ENCODE results near the gene SPON1. TPM values are rescaled to one million over a fixed set of nuclear protein-coding genes. Genes with fewer than 3 reads are reported as not detected.
A peak's percentile ranks its signal among the peaks of the same experiment; 100 is the strongest.

Gene SPON1
- total and polyA plus RNA-seq, 2 experiments from 2014 or later, result 2.9 to 6.4 TPM

DNA sequence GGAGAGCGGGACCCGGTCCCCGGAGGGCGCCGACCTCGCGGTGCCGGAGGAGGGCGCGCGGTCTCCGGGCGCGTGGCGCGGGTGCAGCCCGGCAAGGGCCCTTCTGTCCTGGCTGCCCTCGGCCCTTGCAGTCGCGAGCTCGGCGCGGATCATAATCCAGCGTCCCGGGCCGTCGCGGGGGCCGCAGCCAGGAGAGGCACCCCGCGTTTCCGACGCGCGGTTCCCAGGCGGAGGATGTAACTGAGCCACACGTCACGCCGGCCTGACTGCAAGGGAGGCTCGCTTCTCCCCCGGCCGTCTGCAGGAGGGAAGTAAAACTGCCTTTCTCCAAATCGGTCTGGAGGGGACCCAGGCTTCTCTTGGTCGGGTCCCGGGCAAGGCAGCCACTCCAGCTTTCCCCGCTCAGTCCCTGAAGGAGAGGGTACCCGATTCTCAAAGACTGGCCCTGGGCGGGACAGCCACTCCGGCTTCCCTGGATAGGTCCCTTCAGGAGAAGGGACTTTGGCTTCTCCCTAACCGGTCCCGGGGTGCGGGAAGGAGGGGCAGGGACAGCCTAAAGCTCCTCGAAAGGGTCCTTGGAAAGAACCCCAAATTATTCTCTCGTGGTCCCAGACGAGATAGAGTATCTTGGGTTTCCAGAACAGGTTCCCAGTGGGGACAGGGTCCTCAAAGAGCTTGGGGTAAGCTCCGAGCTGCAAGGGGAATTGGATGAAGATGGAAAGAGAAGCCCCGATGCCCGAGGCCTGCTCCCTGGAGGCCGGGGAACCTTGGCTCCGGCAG lies 836 bp downstream of the SPON1 start:
- peaks cover 43% of the 10 kb centered on the region for H3K4me1 Mint-ChIP-seq
- H3K4me3 Mint-ChIP-seq, result peak overlapping the region; percentile 77
- no peaks in the 10 kb centered on the region for H3K36me3 Mint-ChIP-seq (ENCODE audit: low read depth)
- Histone ChIP-seq H2AFZ (peak overlapping the region; percentile 99), H4K20me1 (replicated peaks; ENCODE audit: insufficient read depth) (no peaks in the 10 kb centered on the region; the same call in 1 of the 2 replicates), H3K36me3 (ENCODE audit: insufficient read depth) (no peaks in the 10 kb centered on the region), H3K4me3 (peak overlapping the region; percentile 75), H3K27ac (ENCODE audit: low read depth) (no peak overlapping the region), H3K27me3 (ENCODE audit: insufficient read depth) (peaks cover 84% of the 10 kb centered on the region), H3K4me1 (ENCODE audit: insufficient read depth) (peaks cover 55% of the 10 kb centered on the region), H3K4me2 (peak overlapping the region; percentile 96), H3K79me2 (replicated peaks; ENCODE audit: insufficient read depth) (no peaks in the 10 kb centered on the region), H3F3A (replicated peaks; ENCODE audit: low read depth) (no peaks in the 10 kb centered on the region), H3K9me2 (ENCODE audit: insufficient read depth) (no peaks in the 10 kb centered on the region)
- H3K27ac Mint-ChIP-seq, result no peak overlapping the region
- peak; percentile 58 for DNase-seq (ENCODE audit: low spot score)
- ATAC-seq, result peak; percentile 31
- no peaks in the 10 kb centered on the region for H3K9me3 Mint-ChIP-seq
- TF ChIP-seq STAT1 (IDR thresholded peaks at IDR 0.05; ENCODE audit: unreplicated experiment) (no peak), EZH2phosphoT487 (IDR thresholded peaks at IDR 0.05; ENCODE audit: unreplicated experiment) (peak; percentile 52), ZNF331 (CRISPR knock-in tag; IDR thresholded peaks at IDR 0.05; ENCODE audit: low read depth) (no peak), EZH2 (IDR thresholded peaks at IDR 0.05; ENCODE audit: low read depth, unreplicated experiment) (peak; percentile 97), CREB1 (CRISPR knock-in tag; IDR thresholded peaks at IDR 0.05; ENCODE audit: low read depth) (no peak)
- peaks cover 55% of the 10 kb centered on the region for H3K27me3 Mint-ChIP-seq (ENCODE audit: insufficient read depth, low read depth, poor library complexity)

DNA sequence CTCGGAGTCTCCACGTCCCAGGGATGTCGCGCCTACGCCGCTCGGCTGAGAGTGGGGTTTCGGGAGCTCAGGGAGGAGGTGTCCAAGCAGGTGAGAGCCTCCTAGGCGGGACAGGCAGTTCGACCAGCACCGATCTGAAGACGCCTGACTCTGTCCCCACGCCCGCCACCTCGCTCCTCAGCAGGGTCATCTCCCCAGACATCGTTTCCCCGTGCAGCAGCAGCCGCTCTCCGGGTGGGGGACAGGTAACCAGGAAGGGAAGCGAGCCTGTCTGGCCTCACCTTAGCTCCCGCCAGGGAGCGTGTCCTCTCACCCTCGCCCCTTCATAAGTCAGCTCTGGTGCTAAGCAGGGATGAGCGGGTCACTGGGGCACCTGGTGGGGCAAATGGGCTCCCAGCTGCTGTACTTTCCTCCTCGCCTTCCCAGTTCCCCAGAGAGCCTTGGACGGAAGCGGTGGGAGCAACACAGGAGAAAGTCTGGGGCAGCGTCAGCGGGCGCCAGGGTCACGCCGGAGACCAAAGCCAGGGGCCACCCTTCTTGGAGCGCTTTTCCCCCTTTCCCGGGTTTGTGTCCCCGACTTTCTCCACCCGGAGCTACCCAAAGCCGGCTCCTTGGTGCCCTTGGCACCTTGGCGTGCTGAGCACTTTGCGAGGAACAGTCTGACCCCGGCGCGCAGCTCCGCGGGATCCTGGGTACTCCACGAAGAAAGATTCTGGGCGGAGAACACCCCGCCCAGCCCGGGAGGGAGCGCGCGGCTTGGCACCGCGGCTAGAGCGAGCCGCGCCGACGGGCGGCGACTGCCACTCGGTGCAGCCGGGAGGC lies 1.6 kb downstream of the SPON1 start:
- peak overlapping the region; percentile 96 for H3K4me2 ChIP-seq
- Mint-ChIP-seq H3K27ac (no peak overlapping the region), H3K27me3 (ENCODE audit: insufficient read depth, low read depth, poor library complexity) (peaks cover 57% of the 10 kb centered on the region), H3K36me3 (ENCODE audit: low read depth) (no peaks in the 10 kb centered on the region), H3K9me3 (no peaks in the 10 kb centered on the region), H3K4me1 (peaks cover 46% of the 10 kb centered on the region), H3K4me3 (peak overlapping the region; percentile 77)
- peak overlapping the region; percentile 75 for H3K4me3 ChIP-seq
- no peaks in the 10 kb centered on the region for H3F3A ChIP-seq (replicated peaks; ENCODE audit: low read depth)
- H3K27ac ChIP-seq (ENCODE audit: low read depth), result no peak overlapping the region
- peaks cover 63% of the 10 kb centered on the region for H3K4me1 ChIP-seq (ENCODE audit: insufficient read depth)
- no peaks in the 10 kb centered on the region for H3K9me2 ChIP-seq (ENCODE audit: insufficient read depth)
- H2AFZ ChIP-seq, result peak overlapping the region; percentile 99
- H4K20me1 ChIP-seq (replicated peaks; ENCODE audit: insufficient read depth), result no peaks in the 10 kb centered on the region
- H3K79me2 ChIP-seq (replicated peaks; ENCODE audit: insufficient read depth), result no peaks in the 10 kb centered on the region
- ATAC-seq (peak; percentile 54), DNase-seq (ENCODE audit: low spot score) (peak; percentile 55)
- no peaks in the 10 kb centered on the region for H3K36me3 ChIP-seq (ENCODE audit: insufficient read depth)
- H3K27me3 ChIP-seq (ENCODE audit: insufficient read depth), result peaks cover 79% of the 10 kb centered on the region
- TF ChIP-seq NANOG (IDR thresholded peaks at IDR 0.05; ENCODE audit: borderline replicate concordance) (no peak), STAT1 (IDR thresholded peaks at IDR 0.05; ENCODE audit: unreplicated experiment) (no peak), ZNF114 (CRISPR knock-in tag; IDR thresholded peaks at IDR 0.05) (no peak), EZH2phosphoT487 (IDR thresholded peaks at IDR 0.05; ENCODE audit: unreplicated experiment) (no peak), ZNF331 (CRISPR knock-in tag; IDR thresholded peaks at IDR 0.05; ENCODE audit: low read depth) (no peak), EZH2 (IDR thresholded peaks at IDR 0.05; ENCODE audit: low read depth, unreplicated experiment) (peak; percentile 87)
- TF ChIP-seq, protein P1, sequence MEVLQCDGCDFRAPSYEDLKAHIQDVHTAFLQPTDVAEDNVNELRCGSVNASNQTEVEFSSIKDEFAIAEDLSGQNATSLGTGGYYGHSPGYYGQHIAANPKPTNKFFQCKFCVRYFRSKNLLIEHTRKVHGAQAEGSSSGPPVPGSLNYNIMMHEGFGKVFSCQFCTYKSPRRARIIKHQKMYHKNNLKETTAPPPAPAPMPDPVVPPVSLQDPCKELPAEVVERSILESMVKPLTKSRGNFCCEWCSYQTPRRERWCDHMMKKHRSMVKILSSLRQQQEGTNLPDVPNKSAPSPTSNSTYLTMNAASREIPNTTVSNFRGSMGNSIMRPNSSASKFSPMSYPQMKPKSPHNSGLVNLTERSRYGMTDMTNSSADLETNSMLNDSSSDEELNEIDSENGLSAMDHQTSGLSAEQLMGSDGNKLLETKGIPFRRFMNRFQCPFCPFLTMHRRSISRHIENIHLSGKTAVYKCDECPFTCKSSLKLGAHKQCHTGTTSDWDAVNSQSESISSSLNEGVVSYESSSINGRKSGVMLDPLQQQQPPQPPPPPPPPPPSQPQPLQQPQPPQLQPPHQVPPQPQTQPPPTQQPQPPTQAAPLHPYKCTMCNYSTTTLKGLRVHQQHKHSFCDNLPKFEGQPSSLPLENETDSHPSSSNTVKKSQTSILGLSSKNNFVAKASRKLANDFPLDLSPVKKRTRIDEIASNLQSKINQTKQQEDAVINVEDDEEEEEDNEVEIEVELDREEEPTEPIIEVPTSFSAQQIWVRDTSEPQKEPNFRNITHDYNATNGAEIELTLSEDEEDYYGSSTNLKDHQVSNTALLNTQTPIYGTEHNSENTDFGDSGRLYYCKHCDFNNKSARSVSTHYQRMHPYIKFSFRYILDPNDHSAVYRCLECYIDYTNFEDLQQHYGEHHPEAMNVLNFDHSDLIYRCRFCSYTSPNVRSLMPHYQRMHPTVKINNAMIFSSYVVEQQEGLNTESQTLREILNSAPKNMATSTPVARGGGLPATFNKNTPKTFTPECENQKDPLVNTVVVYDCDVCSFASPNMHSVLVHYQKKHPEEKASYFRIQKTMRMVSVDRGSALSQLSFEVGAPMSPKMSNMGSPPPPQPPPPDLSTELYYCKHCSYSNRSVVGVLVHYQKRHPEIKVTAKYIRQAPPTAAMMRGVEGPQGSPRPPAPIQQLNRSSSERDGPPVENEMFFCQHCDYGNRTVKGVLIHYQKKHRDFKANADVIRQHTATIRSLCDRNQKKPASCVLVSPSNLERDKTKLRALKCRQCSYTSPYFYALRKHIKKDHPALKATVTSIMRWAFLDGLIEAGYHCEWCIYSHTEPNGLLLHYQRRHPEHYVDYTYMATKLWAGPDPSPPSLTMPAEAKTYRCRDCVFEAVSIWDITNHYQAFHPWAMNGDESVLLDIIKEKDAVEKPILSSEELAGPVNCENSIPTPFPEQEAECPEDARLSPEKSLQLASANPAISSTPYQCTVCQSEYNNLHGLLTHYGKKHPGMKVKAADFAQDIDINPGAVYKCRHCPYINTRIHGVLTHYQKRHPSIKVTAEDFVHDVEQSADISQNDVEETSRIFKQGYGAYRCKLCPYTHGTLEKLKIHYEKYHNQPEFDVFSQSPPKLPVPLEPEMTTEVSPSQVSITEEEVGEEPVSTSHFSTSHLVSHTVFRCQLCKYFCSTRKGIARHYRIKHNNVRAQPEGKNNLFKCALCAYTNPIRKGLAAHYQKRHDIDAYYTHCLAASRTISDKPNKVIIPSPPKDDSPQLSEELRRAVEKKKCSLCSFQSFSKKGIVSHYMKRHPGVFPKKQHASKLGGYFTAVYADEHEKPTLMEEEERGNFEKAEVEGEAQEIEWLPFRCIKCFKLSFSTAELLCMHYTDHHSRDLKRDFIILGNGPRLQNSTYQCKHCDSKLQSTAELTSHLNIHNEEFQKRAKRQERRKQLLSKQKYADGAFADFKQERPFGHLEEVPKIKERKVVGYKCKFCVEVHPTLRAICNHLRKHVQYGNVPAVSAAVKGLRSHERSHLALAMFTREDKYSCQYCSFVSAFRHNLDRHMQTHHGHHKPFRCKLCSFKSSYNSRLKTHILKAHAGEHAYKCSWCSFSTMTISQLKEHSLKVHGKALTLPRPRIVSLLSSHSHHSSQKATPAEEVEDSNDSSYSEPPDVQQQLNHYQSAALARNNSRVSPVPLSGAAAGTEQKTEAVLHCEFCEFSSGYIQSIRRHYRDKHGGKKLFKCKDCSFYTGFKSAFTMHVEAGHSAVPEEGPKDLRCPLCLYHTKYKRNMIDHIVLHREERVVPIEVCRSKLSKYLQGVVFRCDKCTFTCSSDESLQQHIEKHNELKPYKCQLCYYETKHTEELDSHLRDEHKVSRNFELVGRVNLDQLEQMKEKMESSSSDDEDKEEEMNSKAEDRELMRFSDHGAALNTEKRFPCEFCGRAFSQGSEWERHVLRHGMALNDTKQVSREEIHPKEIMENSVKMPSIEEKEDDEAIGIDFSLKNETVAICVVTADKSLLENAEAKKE (CRISPR knock-in tag; IDR thresholded peaks at IDR 0.05), result no peak
- TF ChIP-seq, protein P2, sequence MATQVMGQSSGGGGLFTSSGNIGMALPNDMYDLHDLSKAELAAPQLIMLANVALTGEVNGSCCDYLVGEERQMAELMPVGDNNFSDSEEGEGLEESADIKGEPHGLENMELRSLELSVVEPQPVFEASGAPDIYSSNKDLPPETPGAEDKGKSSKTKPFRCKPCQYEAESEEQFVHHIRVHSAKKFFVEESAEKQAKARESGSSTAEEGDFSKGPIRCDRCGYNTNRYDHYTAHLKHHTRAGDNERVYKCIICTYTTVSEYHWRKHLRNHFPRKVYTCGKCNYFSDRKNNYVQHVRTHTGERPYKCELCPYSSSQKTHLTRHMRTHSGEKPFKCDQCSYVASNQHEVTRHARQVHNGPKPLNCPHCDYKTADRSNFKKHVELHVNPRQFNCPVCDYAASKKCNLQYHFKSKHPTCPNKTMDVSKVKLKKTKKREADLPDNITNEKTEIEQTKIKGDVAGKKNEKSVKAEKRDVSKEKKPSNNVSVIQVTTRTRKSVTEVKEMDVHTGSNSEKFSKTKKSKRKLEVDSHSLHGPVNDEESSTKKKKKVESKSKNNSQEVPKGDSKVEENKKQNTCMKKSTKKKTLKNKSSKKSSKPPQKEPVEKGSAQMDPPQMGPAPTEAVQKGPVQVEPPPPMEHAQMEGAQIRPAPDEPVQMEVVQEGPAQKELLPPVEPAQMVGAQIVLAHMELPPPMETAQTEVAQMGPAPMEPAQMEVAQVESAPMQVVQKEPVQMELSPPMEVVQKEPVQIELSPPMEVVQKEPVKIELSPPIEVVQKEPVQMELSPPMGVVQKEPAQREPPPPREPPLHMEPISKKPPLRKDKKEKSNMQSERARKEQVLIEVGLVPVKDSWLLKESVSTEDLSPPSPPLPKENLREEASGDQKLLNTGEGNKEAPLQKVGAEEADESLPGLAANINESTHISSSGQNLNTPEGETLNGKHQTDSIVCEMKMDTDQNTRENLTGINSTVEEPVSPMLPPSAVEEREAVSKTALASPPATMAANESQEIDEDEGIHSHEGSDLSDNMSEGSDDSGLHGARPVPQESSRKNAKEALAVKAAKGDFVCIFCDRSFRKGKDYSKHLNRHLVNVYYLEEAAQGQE (IDR thresholded peaks at IDR 0.05; ENCODE audit: unreplicated experiment), result no peak
